Gastrocnemius medialis (tissue), 4 donors: ENCODE results near the gene LHFPL4. TPM values are rescaled to one million over a fixed set of nuclear protein-coding genes. Genes with fewer than 3 reads are reported as not detected.

Experiments used
- ATAC-seq, 2 donors: fragments of 150-250 bp; one replicate each; pipeline ENCODE4 v1.9.1; 2016
- DNase-seq, 2 donors: peaks; one replicate each; pipeline ENCODE4 v3.0.0-alpha.2; 2019
- H3K27ac ChIP-seq, 4 donors: fragments of 200-600 bp; sonication (generic); 1 replicate in 1 of 4; 2 replicates in 3 of 4; pipeline ENCODE4 v1.5.1; 2016 to 2018; ENCODE audit warnings: mild to moderate bottlenecking in 2 of 4, moderate library complexity in 1 of 4
- H3K27me3 ChIP-seq, 3 donors: fragments of 200-600 bp; sonication (generic) in 2 of 3; 1 replicate in 1 of 3; 2 replicates in 2 of 3; pipeline versions ENCODE4 v1.5.1 to v1.6.0; 2016 to 2019; ENCODE audit warnings: mild to moderate bottlenecking in 1 of 3, moderate library complexity in 1 of 3
- H3K36me3 ChIP-seq, 2 donors: fragments of 200-600 bp; sonication (generic) in 1 of 2; one replicate each; pipeline ENCODE4 v1.5.1; 2017 to 2018
- H3K4me1 ChIP-seq, 2 donors: fragments of 200-600 bp; sonication (generic) in 1 of 2; one replicate each; pipeline ENCODE4 v1.5.1; 2016 to 2017; ENCODE audit warnings: mild to moderate bottlenecking in 2 of 2
- H3K4me3 ChIP-seq, 4 donors: fragments of 200-600 bp; sonication (generic) in 3 of 4; 1 replicate in 1 of 4; 2 replicates in 3 of 4; pipeline ENCODE4 v1.5.1; 2016 to 2019; ENCODE audit warnings: mild to moderate bottlenecking in 2 of 4
- H3K9me3 ChIP-seq, 3 donors: fragments of 200-600 bp; sonication (generic) in 2 of 3; 1 replicate in 1 of 3; 2 replicates in 2 of 3; pipeline ENCODE4 v1.5.1; 2016 to 2019
- CTCF ChIP-seq, 5 experiments: fragments of 450-650 bp in 3 of 5; fragments of 200-600 bp in 2 of 5; sonication (generic) in 2 of 5; IDR thresholded peaks in 4 of 5; conservative IDR thresholded peaks in 1 of 5; 1 replicate in 4 of 5; 2 replicates in 1 of 5; pipeline ENCODE4 v1.5.1; 2016 to 2019; ENCODE audit warnings: antibody characterized with exemption in 5 of 5, mild to moderate bottlenecking in 3 of 5, moderate library complexity in 3 of 5
- POLR2A ChIP-seq, 2 donors: fragments of 450-650 bp; IDR thresholded peaks; one replicate each; pipeline ENCODE4 v1.6.1; 2017; ENCODE audit warnings: antibody characterized with exemption in 2 of 2, mild to moderate bottlenecking in 2 of 2, moderate library complexity in 2 of 2
- in situ Hi-C, 4 donors: fragments of 200-750 bp; cut with MboI; loops; one replicate each; pipeline versions ENCODE4 v1.15.0 to v1.8.0; 2017; ENCODE audit warnings: low sequenced_read_pairs in 4 of 4
- intact Hi-C: fragments of 100-400 bp; cut with DNase I; formaldehyde crosslinking; loops from one replicate; pipeline ENCODE4 v1.15.1; 2023; ENCODE audit warnings: low total_unique reads
- total RNA-seq, 4 donors: library from RNA; depleted of rRNA; stranded (reverse); fragments of >200 nt; gene quantifications; one replicate each; pipeline versions ENCODE4 v1.1.0 to v1.2.3, GENCODE V29; 2016

LHFPL4 gene
- total RNA-seq, 4 donors from 2014 or later = not detected

GRCh38 chr3:9473496-9474065 lies 80.0 kb downstream of the LHFPL4 start:
- no peak for DNase-seq
- Histone ChIP-seq H3K27me3 (no peaks in the 10 kb centered on the region), H3K27ac (no peak overlapping the region), H3K4me1 (no peaks in the 10 kb centered on the region), H3K4me3 (no peak overlapping the region), H3K9me3 (no peaks in the 10 kb centered on the region), H3K36me3 (peaks cover 7 to 96% of the 10 kb centered on the region in 2 donors)
- TF ChIP-seq POLR2A (IDR thresholded peaks at IDR 0.05) (no peak), CTCF (IDR thresholded peaks at IDR 0.05 in 4 of 5, conservative IDR thresholded peaks at IDR 0.05 in 1 of 5) (no peak)
- intact Hi-C loops = loop anchor here (5.0 kb wide), 1 partner anchor 46 kb away; no protein-coding TSS in a partner anchor
- no peak for ATAC-seq
- in situ Hi-C loops = loop anchor here in 2 of 4 donors (25.0 kb wide), 1 partner anchor 111 kb away; the partner anchor contains the start of gene THUMPD3 (in 2 of the 2)

- Histone ChIP-seq H3K27ac (peak overlapping the region in 1 of 4 donors; percentile 39), H3K36me3 (peaks cover 0 to 98% of the 10 kb centered on the region in 2 donors), H3K4me1 (no peaks in the 10 kb centered on the region), H3K27me3 (no peaks in the 10 kb centered on the region), H3K9me3 (no peaks in the 10 kb centered on the region), H3K4me3 (no peak overlapping the region)
- in situ Hi-C loops (loop anchor here in 2 of 4 donors (25.0 kb wide), 1 partner anchor 108 kb away; the partner anchor contains the start of gene THUMPD3 (in 2 of the 2)), intact Hi-C loops (loop anchor here (5.0 kb wide), 1 partner anchor 43 kb away; no protein-coding TSS in a partner anchor)
- ATAC-seq (no peak), DNase-seq (no peak)
- no peak for TF ChIP-seq POLR2A (IDR thresholded peaks at IDR 0.05)
- TF ChIP-seq CTCF (IDR thresholded peaks at IDR 0.05 in 4 of 5, conservative IDR thresholded peaks at IDR 0.05 in 1 of 5) = no peak
Observed at GRCh38 chr3:9469986-9470385, 83.6 kb downstream of the LHFPL4 start.

GRCh38 chr3:9468460-9468859 lies 85.2 kb downstream of the LHFPL4 start:
- Histone ChIP-seq H3K27me3 (no peaks in the 10 kb centered on the region), H3K27ac (no peak overlapping the region), H3K4me1 (no peaks in the 10 kb centered on the region), H3K9me3 (no peaks in the 10 kb centered on the region), H3K36me3 (peaks cover 0 to 98% of the 10 kb centered on the region in 2 donors), H3K4me3 (no peak overlapping the region)
- in situ Hi-C loops = loop anchor here in 2 of 4 donors (25.0 kb wide), 1 partner anchor 106 kb away; the partner anchor contains the start of gene THUMPD3 (in 2 of the 2)
- no peak for DNase-seq
- intact Hi-C loops = no loop called here
- TF ChIP-seq POLR2A (IDR thresholded peaks at IDR 0.05) (no peak), CTCF (IDR thresholded peaks at IDR 0.05 in 4 of 5, conservative IDR thresholded peaks at IDR 0.05 in 1 of 5) (no peak)
- ATAC-seq = no peak

GRCh38 chr3:9467451-9467850 lies 86.2 kb downstream of the LHFPL4 start:
- Histone ChIP-seq H3K4me1 (no peaks in the 10 kb centered on the region), H3K27me3 (no peaks in the 10 kb centered on the region), H3K4me3 (no peak overlapping the region), H3K9me3 (no peaks in the 10 kb centered on the region), H3K27ac (no peak overlapping the region), H3K36me3 (peaks cover 0 to 91% of the 10 kb centered on the region in 2 donors)
- no peak for TF ChIP-seq CTCF (IDR thresholded peaks at IDR 0.05 in 4 of 5, conservative IDR thresholded peaks at IDR 0.05 in 1 of 5)
- TF ChIP-seq POLR2A (IDR thresholded peaks at IDR 0.05) = no peak
- intact Hi-C loops = no loop called here
- DNase-seq = no peak
- in situ Hi-C loops = loop anchor here in 2 of 4 donors (25.0 kb wide), 1 partner anchor 105 kb away; the partner anchor contains the start of gene THUMPD3 (in 2 of the 2)
- no peak for ATAC-seq
